ENCODE measurements around the gene HIP1R. TPM values are rescaled to one million over a fixed set of nuclear protein-coding genes. Genes with fewer than 3 reads are reported as not detected.

Gene HIP1R
- total RNA-seq, 1 donor from 2014 or later = 36.1 TPM

DNA sequence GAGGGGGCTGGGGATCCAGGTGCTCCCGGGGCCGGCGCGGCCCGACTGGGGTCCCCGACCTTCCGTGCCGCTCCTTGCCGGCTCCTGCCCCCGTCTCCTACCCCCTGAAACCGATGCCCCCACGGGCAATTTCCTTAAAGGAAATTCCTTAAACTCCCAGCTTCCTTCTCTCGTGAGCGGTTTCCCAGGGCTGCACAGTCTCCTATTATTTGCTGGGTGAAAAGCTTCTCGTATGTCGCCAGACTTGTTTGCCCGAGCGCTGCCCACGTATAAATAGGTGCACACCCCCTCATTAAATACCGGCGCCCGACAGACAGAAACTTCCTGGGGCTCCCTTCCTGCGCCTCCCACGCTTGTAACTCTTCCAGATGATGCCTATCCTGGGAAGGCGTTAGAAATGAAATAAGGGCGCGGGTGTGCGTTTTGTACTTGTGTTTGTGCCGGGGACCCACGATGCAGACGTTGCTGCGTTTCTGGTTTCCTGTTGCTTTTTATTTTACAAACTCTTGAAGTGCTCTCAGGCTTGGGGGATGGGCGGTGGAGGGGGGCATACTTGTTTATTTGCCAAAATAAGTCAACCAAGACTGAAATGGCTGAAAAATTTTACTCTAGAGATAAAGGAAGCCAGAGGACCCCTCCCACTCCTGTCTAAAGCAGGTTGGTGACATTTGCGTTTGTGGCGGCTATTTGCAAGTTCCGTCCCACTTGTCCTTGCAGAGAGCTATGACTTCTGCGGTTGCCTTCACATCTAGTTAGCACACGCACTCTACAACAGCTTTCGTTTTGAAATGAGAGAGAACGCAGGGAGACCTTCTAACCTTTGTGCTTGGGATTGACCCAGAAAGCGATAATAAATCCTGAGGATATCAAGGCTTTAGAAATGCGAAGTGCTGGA lies 1.0 kb downstream of the HIP1R start:
- DNase-seq (ENCODE audit: low read depth) = peak; percentile 68
- FAIRE-seq = no peak
- TF ChIP-seq, protein P1, sequence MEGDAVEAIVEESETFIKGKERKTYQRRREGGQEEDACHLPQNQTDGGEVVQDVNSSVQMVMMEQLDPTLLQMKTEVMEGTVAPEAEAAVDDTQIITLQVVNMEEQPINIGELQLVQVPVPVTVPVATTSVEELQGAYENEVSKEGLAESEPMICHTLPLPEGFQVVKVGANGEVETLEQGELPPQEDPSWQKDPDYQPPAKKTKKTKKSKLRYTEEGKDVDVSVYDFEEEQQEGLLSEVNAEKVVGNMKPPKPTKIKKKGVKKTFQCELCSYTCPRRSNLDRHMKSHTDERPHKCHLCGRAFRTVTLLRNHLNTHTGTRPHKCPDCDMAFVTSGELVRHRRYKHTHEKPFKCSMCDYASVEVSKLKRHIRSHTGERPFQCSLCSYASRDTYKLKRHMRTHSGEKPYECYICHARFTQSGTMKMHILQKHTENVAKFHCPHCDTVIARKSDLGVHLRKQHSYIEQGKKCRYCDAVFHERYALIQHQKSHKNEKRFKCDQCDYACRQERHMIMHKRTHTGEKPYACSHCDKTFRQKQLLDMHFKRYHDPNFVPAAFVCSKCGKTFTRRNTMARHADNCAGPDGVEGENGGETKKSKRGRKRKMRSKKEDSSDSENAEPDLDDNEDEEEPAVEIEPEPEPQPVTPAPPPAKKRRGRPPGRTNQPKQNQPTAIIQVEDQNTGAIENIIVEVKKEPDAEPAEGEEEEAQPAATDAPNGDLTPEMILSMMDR (IDR thresholded peaks at IDR 0.05; ENCODE audit: insufficient read depth, low read length, severe bottlenecking) = no peak
- Histone ChIP-seq H3K27me3 (ENCODE audit: control insufficient read depth, insufficient read depth, low read length) (no peaks in the 10 kb centered on the region), H3K36me3 (ENCODE audit: control insufficient read depth, insufficient read depth, low read length) (no peaks in the 10 kb centered on the region), H3K4me3 (ENCODE audit: low read depth, low read length) (peak overlapping the region; percentile 73)

DNA sequence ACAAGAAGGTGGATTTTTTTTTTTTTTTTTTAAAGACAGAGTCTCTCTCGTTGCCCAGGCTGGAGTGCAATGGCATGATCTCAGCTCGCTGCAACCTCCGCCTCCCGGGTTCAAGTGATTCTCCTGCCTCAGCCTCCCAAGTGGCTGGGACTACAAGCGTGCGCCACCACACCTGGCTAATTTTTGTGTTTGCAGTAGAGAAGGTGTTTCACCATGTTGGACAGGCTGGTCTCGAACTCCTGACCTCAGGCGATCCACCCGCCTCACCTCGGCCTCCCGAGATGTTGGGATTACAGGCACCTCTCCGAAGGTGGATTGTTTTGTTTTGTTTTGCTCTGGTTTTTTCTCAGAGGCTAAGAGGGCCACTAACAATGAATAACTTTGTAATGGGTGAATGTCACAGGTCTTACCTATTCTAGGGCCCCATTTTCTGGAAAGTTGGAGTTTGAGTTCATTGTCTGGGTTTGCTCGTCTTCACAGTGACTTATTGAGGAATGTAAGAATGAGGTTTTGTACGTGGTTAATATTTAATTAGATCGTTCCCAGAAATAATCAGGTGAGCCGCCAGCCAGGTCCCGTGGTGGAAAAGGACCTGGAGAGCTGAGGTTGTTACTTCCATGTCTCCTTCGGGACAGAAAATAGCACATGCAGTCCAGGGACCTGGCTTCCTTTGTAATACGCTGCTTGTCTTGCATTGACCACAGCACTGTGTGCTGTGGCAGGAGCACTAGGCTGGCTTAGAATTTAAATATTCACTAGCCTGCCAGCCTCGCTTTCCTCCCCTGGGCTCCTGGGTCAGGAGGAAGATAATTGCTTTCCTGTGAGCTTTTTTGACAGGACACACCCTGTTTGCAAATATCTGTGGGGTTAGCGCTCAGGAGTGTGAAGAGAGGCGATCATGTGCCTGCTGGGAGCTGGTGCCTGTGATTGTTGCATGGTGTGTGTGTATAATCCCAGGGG lies 2.3 kb downstream of the HIP1R start:
- TF ChIP-seq, protein P1 (IDR thresholded peaks at IDR 0.05; ENCODE audit: insufficient read depth, low read length, severe bottlenecking) = no peak
- FAIRE-seq (no peak), DNase-seq (ENCODE audit: low read depth) (peak; percentile 33)
- Histone ChIP-seq H3K36me3 (ENCODE audit: control insufficient read depth, insufficient read depth, low read length) (no peaks in the 10 kb centered on the region), H3K27me3 (ENCODE audit: control insufficient read depth, insufficient read depth, low read length) (no peaks in the 10 kb centered on the region), H3K4me3 (ENCODE audit: low read depth, low read length) (no peak overlapping the region)

DNA sequence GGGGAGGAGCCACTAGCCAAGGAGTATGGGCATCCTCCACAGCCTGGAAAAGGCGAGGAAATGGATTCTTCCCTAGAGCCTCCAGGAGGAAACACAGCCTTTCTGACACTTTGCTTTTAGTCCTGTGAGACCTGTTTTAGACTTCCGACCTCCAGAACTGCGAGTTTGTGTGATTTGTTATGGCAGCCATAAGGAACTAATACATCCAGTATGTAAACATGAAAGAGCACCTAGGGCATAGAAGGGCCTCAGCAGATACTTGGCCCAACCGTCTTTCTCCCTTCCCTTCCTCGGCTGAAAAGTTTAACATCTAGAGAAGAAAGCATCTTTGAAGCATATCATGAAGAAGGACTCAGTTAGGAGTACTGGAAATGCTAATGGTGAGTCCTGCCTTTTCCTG lies 3.6 kb downstream of the HIP1R start:
- TF ChIP-seq, protein P1 (IDR thresholded peaks at IDR 0.05; ENCODE audit: insufficient read depth, low read length, severe bottlenecking) = no peak
- no peaks in the 10 kb centered on the region for H3K27me3 ChIP-seq (ENCODE audit: control insufficient read depth, insufficient read depth, low read length)
- no peak overlapping the region for H3K4me3 ChIP-seq (ENCODE audit: low read depth, low read length)
- H3K36me3 ChIP-seq (ENCODE audit: control insufficient read depth, insufficient read depth, low read length) = no peaks in the 10 kb centered on the region
- FAIRE-seq = no peak
- no peak for DNase-seq (ENCODE audit: low read depth)

DNA sequence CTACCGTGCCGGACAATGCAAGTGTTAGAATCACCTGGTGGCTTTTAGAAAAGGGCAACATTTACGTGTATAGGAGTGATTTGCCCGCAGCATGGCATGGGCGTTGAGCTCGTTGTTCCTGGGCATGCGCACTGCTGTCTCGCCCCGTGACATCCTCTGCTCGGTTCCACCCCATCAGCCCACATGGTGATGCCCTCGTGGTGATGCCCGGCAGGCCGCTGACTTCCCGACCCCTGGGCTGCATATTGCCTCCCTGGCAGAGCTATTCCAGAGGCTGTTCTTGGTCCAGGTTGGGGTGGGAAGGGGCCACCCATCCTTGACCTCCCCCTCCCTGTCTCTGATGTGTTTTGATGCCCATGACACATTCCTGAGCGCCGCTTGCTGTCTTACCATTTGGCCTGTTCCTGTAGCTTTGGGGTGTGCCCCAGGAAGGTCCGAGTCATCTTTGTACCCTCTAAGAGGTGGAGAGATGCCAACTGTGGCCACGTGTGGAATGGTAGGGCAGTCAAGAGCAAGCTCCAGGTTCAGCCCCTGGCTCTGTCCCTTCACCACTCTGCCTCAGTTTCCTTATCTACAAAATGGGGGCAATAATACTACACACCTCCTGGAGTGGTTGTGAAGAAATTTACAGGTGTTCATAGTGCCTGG lies 4.8 kb downstream of the HIP1R start:
- FAIRE-seq = no peak
- Histone ChIP-seq H3K27me3 (ENCODE audit: control insufficient read depth, insufficient read depth, low read length) (no peaks in the 10 kb centered on the region), H3K4me3 (ENCODE audit: low read depth, low read length) (no peak overlapping the region), H3K36me3 (ENCODE audit: control insufficient read depth, insufficient read depth, low read length) (no peaks in the 10 kb centered on the region)
- DNase-seq (ENCODE audit: low read depth) = no peak
- TF ChIP-seq, protein P1 (IDR thresholded peaks at IDR 0.05; ENCODE audit: insufficient read depth, low read length, severe bottlenecking) = no peak

DNA sequence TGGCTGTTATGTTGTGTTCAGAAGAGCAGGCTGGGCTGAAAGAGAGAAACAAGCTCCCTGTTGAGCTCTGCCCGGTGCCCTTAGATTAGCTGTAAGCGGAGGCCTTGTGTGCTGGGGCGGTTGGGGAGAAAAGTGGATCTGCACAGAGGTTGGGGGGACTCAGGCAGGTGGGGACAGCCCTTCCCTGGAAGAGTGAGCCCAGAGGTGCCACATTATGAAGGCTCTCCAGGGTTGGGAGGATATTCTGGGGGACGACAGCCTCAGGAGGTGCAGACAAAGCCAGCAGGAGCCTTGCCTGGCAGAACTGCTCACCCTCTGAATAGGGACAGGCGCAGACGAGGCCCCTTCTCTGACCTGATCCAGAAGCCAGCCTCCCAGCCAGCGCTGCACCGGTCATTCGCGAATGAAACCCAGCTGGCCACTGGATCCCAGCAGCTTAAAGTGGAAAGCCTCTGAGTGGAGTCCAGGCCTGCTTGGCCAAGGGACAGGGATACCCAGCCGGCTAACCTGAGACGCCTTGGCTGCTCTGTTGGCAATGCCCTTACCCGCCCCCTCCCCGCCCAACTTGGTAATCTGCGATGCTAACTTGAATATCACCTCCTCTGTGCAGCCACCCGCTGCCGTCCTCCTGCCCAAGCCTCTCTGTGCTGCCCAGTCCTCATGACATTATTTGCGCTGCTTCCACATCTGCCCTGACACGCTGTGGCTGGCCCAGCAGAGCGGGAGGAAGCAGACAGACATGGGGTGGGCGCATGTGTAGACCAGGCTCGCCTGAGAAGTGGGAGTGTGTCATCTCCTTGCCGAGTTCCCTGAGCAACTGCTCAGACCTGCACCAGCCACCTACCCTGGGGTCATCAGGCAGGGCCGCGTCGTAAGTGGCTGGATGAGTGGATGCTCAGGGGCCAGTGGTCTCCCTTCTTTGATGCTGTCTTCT lies 5.6 kb downstream of the HIP1R start:
- Histone ChIP-seq H3K36me3 (ENCODE audit: control insufficient read depth, insufficient read depth, low read length) (peaks cover 1% of the 10 kb centered on the region), H3K27me3 (ENCODE audit: control insufficient read depth, insufficient read depth, low read length) (no peaks in the 10 kb centered on the region), H3K4me3 (ENCODE audit: low read depth, low read length) (no peak overlapping the region)
- TF ChIP-seq, protein P1 (IDR thresholded peaks at IDR 0.05; ENCODE audit: insufficient read depth, low read length, severe bottlenecking) = no peak
- FAIRE-seq (no peak), DNase-seq (ENCODE audit: low read depth) (peak; percentile 89)

All from bronchial epithelial cell (primary cell).